ENCODE results near the gene TRPV2. TPM values are rescaled to one million over a fixed set of nuclear protein-coding genes. Genes with fewer than 3 reads are reported as not detected.

The TRPV2 gene
- total and polyA plus RNA-seq, 8 donors: 2.8 to 14.7 (median 7.2) TPM

DNA sequence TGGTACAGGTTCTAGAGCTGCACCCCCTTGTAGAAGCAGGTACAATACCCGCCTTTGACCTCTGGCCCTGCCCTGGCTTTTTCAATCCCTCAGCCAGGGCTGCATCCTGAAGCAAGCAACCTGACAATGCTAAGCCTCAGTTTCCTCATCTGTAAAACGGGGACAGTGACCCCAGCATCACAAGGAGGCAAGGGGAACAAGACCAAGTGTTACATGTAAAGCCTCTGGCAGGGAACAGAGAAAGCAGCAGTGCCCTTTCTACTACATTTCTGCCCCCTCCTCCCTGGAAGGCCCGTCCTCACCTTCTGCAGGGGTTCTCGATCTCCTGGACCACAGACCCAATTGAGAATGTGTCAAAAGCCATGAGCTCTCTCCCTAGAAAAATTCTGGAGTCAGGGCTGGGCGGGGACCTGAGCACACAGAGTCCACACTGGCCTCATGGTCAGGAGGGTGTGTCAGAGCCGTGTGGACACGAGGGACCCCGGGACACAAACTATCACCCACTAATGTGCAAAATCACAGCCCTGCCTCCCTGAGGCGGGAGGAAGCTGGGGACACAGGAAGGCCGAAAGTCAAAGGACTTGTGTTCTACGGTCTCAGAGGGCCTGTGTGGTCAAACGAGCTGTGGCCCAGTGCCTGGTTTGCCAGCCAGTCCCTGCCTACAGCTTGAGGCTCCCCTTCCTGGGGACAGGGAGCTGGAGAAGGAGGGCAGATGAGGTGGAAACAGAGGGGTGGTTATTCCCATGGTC, 49.1 kb downstream of the TRPV2 start:
- Histone ChIP-seq H3K9me3 (no peaks in the 10 kb centered on the region), H3K4me1 (peaks cover 2 to 16% (median 8%) of the 10 kb centered on the region in 3 donors), H3K27me3 (no peaks in the 10 kb centered on the region), H3K36me3 (no peaks in the 10 kb centered on the region), H3K4me3 (no peak overlapping the region), H3K27ac (no peak overlapping the region)
- DNase-seq (no peak), FAIRE-seq (no peak), ATAC-seq (no peak)
- WGBS, 2 donors: 91 to 93% methylated on average over 12 of the region's 12 CpGs
- TF ChIP-seq, protein P1, sequence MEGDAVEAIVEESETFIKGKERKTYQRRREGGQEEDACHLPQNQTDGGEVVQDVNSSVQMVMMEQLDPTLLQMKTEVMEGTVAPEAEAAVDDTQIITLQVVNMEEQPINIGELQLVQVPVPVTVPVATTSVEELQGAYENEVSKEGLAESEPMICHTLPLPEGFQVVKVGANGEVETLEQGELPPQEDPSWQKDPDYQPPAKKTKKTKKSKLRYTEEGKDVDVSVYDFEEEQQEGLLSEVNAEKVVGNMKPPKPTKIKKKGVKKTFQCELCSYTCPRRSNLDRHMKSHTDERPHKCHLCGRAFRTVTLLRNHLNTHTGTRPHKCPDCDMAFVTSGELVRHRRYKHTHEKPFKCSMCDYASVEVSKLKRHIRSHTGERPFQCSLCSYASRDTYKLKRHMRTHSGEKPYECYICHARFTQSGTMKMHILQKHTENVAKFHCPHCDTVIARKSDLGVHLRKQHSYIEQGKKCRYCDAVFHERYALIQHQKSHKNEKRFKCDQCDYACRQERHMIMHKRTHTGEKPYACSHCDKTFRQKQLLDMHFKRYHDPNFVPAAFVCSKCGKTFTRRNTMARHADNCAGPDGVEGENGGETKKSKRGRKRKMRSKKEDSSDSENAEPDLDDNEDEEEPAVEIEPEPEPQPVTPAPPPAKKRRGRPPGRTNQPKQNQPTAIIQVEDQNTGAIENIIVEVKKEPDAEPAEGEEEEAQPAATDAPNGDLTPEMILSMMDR (IDR thresholded peaks at IDR 0.05): no peak
- intact Hi-C loops (cut with DNase I): no loop called here

DNA sequence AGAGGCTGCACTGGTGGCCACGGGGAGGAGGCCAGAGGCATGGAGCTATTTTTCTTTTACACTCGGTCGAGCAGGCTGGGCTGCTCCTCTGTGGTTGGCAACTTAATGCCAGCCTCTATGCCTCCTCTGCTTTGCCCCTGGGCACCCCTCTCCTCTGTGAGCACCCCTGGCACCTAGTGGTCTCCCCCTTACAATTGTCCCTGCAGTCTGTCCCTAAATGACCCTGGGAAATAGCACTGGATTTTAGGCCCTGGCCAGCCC, 49.6 kb downstream of the TRPV2 start:
- FAIRE-seq (no peak), ATAC-seq (no peak), DNase-seq (no peak)
- peaks cover 2 to 16% (median 8%) of the 10 kb centered on the region in 3 donors for H3K4me1 ChIP-seq
- H3K36me3 ChIP-seq: no peaks in the 10 kb centered on the region
- intact Hi-C loops (cut with DNase I): no loop called here
- WGBS, 2 donors: 93 to 98% methylated on average over 3 of the region's 3 CpGs
- TF ChIP-seq, protein P1 (IDR thresholded peaks at IDR 0.05): no peak
- no peak overlapping the region for H3K4me3 ChIP-seq
- no peaks in the 10 kb centered on the region for H3K27me3 ChIP-seq
- no peaks in the 10 kb centered on the region for H3K9me3 ChIP-seq
- no peak overlapping the region for H3K27ac ChIP-seq

DNA sequence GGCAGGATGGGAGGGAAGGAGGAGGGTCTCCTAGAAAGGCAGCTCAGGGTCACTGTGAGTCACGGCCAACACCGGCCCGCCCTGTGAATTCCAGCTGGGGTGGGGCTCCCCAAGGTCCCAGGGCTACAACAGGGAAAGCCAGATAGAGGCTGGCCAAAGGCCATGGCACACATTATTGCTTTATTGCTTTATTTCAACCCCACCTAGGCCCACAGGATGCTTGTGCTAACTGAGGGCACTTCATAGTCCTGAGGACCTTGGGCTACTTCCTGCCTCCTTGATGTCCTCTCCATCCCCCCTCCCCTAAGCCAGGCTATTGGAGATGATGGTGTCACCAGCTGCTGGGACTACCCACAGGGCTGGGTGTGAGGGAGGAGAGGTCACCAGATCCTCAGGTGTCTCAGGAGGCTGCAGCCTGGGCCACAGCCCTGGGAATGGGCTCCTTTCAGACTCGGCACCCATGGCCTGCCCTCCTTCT, 50.5 kb downstream of the TRPV2 start:
- WGBS, 2 donors: 24 to 35% methylated on average over 4 of the region's 4 CpGs
- Histone ChIP-seq H3K9me3 (no peaks in the 10 kb centered on the region), H3K27me3 (no peaks in the 10 kb centered on the region), H3K27ac (peak overlapping the region in 3 of 4 donors; percentile 23 to 75 (median 50)), H3K36me3 (no peaks in the 10 kb centered on the region), H3K4me1 (peaks cover 2 to 16% (median 8%) of the 10 kb centered on the region in 3 donors), H3K4me3 (no peak overlapping the region)
- DNase-seq (peak in 1 of 6 donors; percentile 63), ATAC-seq (peak; percentile 21 to 44 (median 43)), FAIRE-seq (no peak)
- intact Hi-C loops (cut with DNase I): no loop called here
- TF ChIP-seq, protein P1 (IDR thresholded peaks at IDR 0.05): no peak

DNA sequence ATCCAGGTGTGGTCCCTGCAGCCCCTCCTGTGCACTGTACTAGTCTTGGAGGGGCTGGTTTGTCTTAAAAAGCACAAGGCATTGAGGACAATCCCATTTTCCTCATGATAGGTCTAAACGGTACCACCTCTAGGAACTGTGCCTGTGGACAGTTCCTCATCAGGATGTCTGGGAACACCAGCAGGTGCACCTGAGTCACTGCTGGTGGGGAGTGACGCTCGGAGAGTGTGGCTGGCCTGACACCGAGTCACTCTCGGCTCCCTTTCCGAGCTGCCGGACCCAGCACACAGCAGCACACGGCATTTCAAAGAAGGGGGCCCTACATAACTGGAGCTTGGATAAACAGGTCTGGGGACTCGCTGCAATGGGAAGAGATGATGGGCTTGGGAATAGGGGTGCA, 51.0 kb downstream of the TRPV2 start:
- Histone ChIP-seq H3K9me3 (no peaks in the 10 kb centered on the region), H3K27me3 (no peaks in the 10 kb centered on the region), H3K4me3 (no peak overlapping the region), H3K36me3 (no peaks in the 10 kb centered on the region), H3K4me1 (peaks cover 2 to 16% (median 8%) of the 10 kb centered on the region in 3 donors), H3K27ac (peak overlapping the region in 3 of 4 donors; percentile 23 to 75 (median 50))
- ATAC-seq: peak; percentile 66 to 86 (median 77)
- no peak for FAIRE-seq
- DNase-seq: peak in 4 of 6 donors; percentile 45 to 87 (median 72)
- TF ChIP-seq, protein P1 (IDR thresholded peaks at IDR 0.05): no peak
- intact Hi-C loops (cut with DNase I): no loop called here
- WGBS, 2 donors: 40 to 48% methylated on average over 9 of the region's 9 CpGs

DNA sequence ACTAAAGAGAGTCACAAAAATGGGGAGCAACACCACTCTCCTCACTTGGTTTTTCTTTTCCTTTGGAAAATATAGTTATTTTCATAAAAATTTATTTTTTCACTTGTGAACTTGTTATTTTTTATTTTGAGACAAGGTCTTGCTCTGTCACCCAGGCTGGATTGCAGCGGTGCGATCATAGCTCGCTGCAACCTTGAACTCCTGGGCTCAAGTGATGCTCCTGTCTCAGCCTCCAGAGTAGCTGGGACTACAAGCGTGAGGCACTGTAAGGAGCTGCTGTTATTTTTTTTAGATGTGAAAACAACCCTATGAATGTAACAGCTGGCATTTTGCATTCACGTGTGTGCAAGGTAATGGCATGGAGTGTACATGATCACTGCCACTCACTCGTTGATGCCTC, 51.7 kb downstream of the TRPV2 start:
- TF ChIP-seq, protein P1 (IDR thresholded peaks at IDR 0.05): no peak
- no peak for ATAC-seq
- H3K4me3 ChIP-seq: no peak overlapping the region
- peaks cover 2 to 16% (median 8%) of the 10 kb centered on the region in 3 donors for H3K4me1 ChIP-seq
- no peaks in the 10 kb centered on the region for H3K27me3 ChIP-seq
- WGBS, 2 donors: 90 to 92% methylated on average over 6 of the region's 6 CpGs
- FAIRE-seq: no peak
- no peak for DNase-seq
- H3K27ac ChIP-seq: no peak overlapping the region
- no peaks in the 10 kb centered on the region for H3K9me3 ChIP-seq
- H3K36me3 ChIP-seq: no peaks in the 10 kb centered on the region
- intact Hi-C loops (cut with DNase I): no loop called here

Data from pancreas (tissue), 10 donors.